HG02763 (cell line): ENCODE data around the gene TRIML1.
"Not testable (repeated sequence)": the region's sequence is repeated elsewhere in the genome, so short reads cannot be mapped to it uniquely, and the experiment has no call there.

Experiments used
- ATAC-seq: cut with Tn5 transposase; IDR thresholded peaks from one replicate; pipeline ENCODE4 v1.9.1; 2021; ENCODE audit warnings: mild to moderate bottlenecking, moderate library complexity; ENCODE audit not compliant: unreplicated experiment

Gene TRIML1

GRCh38 chr4:188147776-188148175 lies 8.5 kb downstream of the TRIML1 start:
- ATAC-seq = no peak

- no peak for ATAC-seq
Measured at GRCh38 chr4:188154668-188155405, 15.6 kb downstream of the TRIML1 start.

- no peak for ATAC-seq
Measured at GRCh38 chr4:188158336-188158735, 19.1 kb downstream of the TRIML1 start.

- not testable (repeated sequence) for ATAC-seq
Measured at GRCh38 chr4:188159513-188160226, 20.4 kb downstream of the TRIML1 start.

GRCh38 chr4:188160406-188160805 lies 21.2 kb downstream of the TRIML1 start:
- no peak for ATAC-seq

- no peak for ATAC-seq
Measured at GRCh38 chr4:188161167-188161566, 21.9 kb downstream of the TRIML1 start.

GRCh38 chr4:188162698-188163097 lies 23.5 kb downstream of the TRIML1 start:
- no peak for ATAC-seq

- ATAC-seq = no peak
Measured at GRCh38 chr4:188168726-188169373, 29.6 kb downstream of the TRIML1 start.

GRCh38 chr4:188171551-188171950 lies 32.3 kb downstream of the TRIML1 start:
- no peak for ATAC-seq

GRCh38 chr4:188175288-188175687 lies 36.0 kb downstream of the TRIML1 start:
- ATAC-seq = no peak

- no peak for ATAC-seq
Measured at GRCh38 chr4:188177997-188178675, 38.9 kb downstream of the TRIML1 start.

- ATAC-seq = no peak
Measured at GRCh38 chr4:188178806-188179205, 39.6 kb downstream of the TRIML1 start.

- no peak for ATAC-seq
Measured at GRCh38 chr4:188187106-188187505, 47.9 kb downstream of the TRIML1 start.

GRCh38 chr4:188190461-188190860 lies 51.2 kb downstream of the TRIML1 start:
- ATAC-seq = no peak

GRCh38 chr4:188194421-188194820 lies 55.2 kb downstream of the TRIML1 start:
- no peak for ATAC-seq

GRCh38 chr4:188195389-188195985 lies 56.2 kb downstream of the TRIML1 start:
- ATAC-seq = no peak

GRCh38 chr4:188196134-188196735 lies 57.0 kb downstream of the TRIML1 start:
- no peak for ATAC-seq
